ENCODE measurements around the gene THADA.

The THADA gene

DNA sequence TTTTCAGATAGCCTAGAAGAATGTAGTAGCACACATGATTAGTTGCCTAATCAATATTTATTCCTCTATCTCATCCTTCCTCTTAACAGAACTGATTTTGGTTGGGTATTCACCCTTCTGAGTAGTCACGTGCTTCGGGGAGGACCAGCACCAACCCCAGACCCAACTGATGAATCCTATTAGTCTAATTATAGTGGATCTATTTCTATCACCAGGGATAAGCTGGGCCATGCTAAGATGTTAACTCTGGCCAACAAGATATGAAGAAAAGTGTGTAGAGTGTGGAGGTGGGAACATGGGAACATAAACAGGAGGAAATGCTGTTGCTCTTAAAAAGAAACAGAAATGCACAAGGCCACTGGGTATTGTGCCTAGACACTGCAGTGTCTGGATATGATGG, 119.9 kb downstream of the THADA start:
- no peak for DNase-seq (ENCODE audit: low read depth)
- TF ChIP-seq, protein P1, sequence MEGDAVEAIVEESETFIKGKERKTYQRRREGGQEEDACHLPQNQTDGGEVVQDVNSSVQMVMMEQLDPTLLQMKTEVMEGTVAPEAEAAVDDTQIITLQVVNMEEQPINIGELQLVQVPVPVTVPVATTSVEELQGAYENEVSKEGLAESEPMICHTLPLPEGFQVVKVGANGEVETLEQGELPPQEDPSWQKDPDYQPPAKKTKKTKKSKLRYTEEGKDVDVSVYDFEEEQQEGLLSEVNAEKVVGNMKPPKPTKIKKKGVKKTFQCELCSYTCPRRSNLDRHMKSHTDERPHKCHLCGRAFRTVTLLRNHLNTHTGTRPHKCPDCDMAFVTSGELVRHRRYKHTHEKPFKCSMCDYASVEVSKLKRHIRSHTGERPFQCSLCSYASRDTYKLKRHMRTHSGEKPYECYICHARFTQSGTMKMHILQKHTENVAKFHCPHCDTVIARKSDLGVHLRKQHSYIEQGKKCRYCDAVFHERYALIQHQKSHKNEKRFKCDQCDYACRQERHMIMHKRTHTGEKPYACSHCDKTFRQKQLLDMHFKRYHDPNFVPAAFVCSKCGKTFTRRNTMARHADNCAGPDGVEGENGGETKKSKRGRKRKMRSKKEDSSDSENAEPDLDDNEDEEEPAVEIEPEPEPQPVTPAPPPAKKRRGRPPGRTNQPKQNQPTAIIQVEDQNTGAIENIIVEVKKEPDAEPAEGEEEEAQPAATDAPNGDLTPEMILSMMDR (conservative IDR thresholded peaks at IDR 0.05; ENCODE audit: low read depth, low read length) = no peak
- no peak overlapping the region for H3K4me3 ChIP-seq (ENCODE audit: low read depth, low read length)

GRCh38 chr2:43475137-43475846, 120.5 kb downstream of the THADA start:
- no peak overlapping the region for H3K4me3 ChIP-seq (ENCODE audit: low read depth, low read length)
- DNase-seq (ENCODE audit: low read depth) = no peak
- TF ChIP-seq, protein P1 (conservative IDR thresholded peaks at IDR 0.05; ENCODE audit: low read depth, low read length) = no peak

- no peak overlapping the region for H3K4me3 ChIP-seq (ENCODE audit: low read depth, low read length)
- TF ChIP-seq, protein P1 (conservative IDR thresholded peaks at IDR 0.05; ENCODE audit: low read depth, low read length) = no peak
- DNase-seq (ENCODE audit: low read depth) = no peak
These were observed 121.6 kb downstream of the THADA start for GRCh38 chr2:43474273-43474672.

DNA sequence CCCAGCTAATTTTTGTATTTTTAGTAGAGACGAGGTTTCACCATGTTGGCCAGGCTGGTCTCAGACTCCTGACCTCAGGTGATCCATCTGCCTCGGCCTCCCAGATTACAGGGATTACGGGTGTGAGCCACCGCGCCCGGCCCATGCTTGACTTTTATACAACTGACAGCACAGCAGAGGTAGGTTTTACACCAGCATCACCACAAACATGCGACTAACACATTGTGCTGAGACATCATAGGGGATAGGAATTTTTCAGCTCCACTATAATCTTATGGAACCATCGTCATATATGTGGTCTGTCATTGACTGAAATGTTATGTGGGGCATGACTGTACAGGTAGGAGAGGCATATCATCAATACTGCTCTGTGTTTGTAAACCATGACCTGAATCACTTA, 122.1 kb downstream of the THADA start:
- TF ChIP-seq, protein P1 (conservative IDR thresholded peaks at IDR 0.05; ENCODE audit: low read depth, low read length) = no peak
- DNase-seq (ENCODE audit: low read depth) = no peak
- no peak overlapping the region for H3K4me3 ChIP-seq (ENCODE audit: low read depth, low read length)

GRCh38 chr2:43472527-43473194, 123.2 kb downstream of the THADA start:
- DNase-seq (ENCODE audit: low read depth) = no peak
- TF ChIP-seq, protein P1 (conservative IDR thresholded peaks at IDR 0.05; ENCODE audit: low read depth, low read length) = no peak
- H3K4me3 ChIP-seq (ENCODE audit: low read depth, low read length) = no peak overlapping the region

DNA sequence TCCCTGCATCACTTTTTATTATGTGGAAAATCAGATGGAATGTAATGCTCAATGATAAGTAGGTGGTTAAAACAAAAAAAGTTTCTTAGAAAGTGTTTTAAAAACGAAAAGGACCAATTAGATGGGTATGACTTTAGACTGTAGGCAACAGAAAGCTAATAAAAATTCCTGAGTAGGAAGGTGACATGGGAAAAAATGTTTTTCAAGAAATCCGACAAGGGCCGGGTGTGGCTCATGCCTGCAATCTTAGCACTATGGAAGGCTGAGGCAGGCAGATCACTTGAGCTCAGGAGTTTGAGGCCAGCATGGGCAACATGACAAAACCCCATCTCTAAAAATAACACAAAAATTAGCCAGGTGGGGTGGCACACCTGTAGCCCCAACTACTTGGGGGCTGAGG, 126.1 kb downstream of the THADA start:
- no peak for DNase-seq (ENCODE audit: low read depth)
- TF ChIP-seq, protein P1 (conservative IDR thresholded peaks at IDR 0.05; ENCODE audit: low read depth, low read length) = no peak
- no peak overlapping the region for H3K4me3 ChIP-seq (ENCODE audit: low read depth, low read length)

DNA sequence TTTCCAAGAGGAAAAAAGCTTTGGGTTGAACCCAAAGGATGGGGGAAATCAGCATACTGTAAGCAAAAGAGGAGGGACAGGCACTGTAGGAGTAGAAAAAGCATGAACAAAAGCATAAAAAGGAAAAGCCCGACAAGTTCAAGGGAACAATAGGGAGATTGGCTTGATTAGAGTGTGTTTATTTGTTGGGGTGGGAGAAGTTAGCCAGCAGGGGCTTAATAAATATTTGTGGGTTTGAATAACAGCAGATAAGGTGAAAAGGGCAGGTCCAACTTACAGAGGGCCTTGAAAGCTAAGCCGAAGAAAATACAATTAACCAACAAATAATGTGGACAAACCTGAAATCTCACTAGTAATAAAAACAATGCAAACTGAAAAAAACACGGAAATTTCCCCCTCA, 126.7 kb downstream of the THADA start:
- H3K4me3 ChIP-seq (ENCODE audit: low read depth, low read length) = no peak overlapping the region
- no peak for DNase-seq (ENCODE audit: low read depth)
- TF ChIP-seq, protein P1 (conservative IDR thresholded peaks at IDR 0.05; ENCODE audit: low read depth, low read length) = no peak
